Endodermal cell (in vitro differentiated cells): Measurements from ENCODE around the gene TRMO. TPM values are rescaled to one million over a fixed set of nuclear protein-coding genes. Genes with fewer than 3 reads are reported as not detected.

ENCODE experiments used
- DNase-seq: peaks from one replicate; pipeline ENCODE4 v3.0.0-alpha.2; 2017
- H3K27ac ChIP-seq: 2 replicates; pipeline ENCODE4 v1.5.1; 2013; ENCODE audit warnings: mild to moderate bottlenecking, low read depth, low read length, moderate library complexity
- H3K27me3 ChIP-seq: 2 replicates; pipeline ENCODE4 v1.6.1; 2013; ENCODE audit warnings: mild to moderate bottlenecking, low read length, moderate library complexity; ENCODE audit not compliant: insufficient read depth, control insufficient read depth, poor library complexity, severe bottlenecking
- H3K36me3 ChIP-seq: 2 replicates; pipeline ENCODE4 v1.7.0; 2013; ENCODE audit warnings: mild to moderate bottlenecking, low read length, moderate library complexity; ENCODE audit not compliant: control insufficient read depth, insufficient read depth
- H3K4me1 ChIP-seq: one replicate; pipeline ENCODE4 v1.7.0; 2013; ENCODE audit warnings: low read length; ENCODE audit not compliant: control insufficient read depth, insufficient read depth
- H3K4me3 ChIP-seq: 2 replicates; pipeline ENCODE4 v1.5.1; 2013; ENCODE audit warnings: mild to moderate bottlenecking, low read length, moderate library complexity
- H3K9ac ChIP-seq: 2 replicates; pipeline ENCODE4 v1.6.1; 2013; ENCODE audit warnings: mild to moderate bottlenecking, low read length, moderate library complexity; ENCODE audit not compliant: poor library complexity, severe bottlenecking; ENCODE audit errors: extremely low read depth
- H3K9me3 ChIP-seq: 2 replicates; pipeline ENCODE4 v1.6.1; 2013; ENCODE audit warnings: mild to moderate bottlenecking, low read length, moderate library complexity; ENCODE audit not compliant: control insufficient read depth
- H3K27ac Mint-ChIP-seq: 2 replicates; pipeline ENCODE4 v1.8.0; 2020; ENCODE audit warnings: mixed read lengths
- H3K27me3 Mint-ChIP-seq: 2 replicates; pipeline ENCODE4 v1.8.0; 2021; ENCODE audit warnings: mild to moderate bottlenecking, mixed read lengths; ENCODE audit not compliant: insufficient read depth
- H3K36me3 Mint-ChIP-seq: 2 replicates; pipeline ENCODE4 v1.8.0; 2020; ENCODE audit warnings: low read depth, mixed read lengths
- H3K4me1 Mint-ChIP-seq: 2 replicates; pipeline ENCODE4 v1.8.0; 2020; ENCODE audit warnings: mixed read lengths
- H3K4me3 Mint-ChIP-seq: 2 replicates; pipeline ENCODE4 v1.8.0; 2020; ENCODE audit warnings: mild to moderate bottlenecking, moderate library complexity, mixed read lengths
- H3K9me3 Mint-ChIP-seq: 2 replicates; pipeline ENCODE4 v1.8.0; 2020; ENCODE audit warnings: mild to moderate bottlenecking, mixed read lengths
- CTCF ChIP-seq: fragments of 200-600 bp; sonication (generic); conservative IDR thresholded peaks from 2 replicates; pipeline ENCODE4 v1.5.0; 2021; ENCODE audit warnings: antibody characterized with exemption, mild to moderate bottlenecking
- WGBS, 2 experiments: methylation state at CpG; one replicate each; pipeline versions ENCODE4 v1.1.5 to v1.1.7; 2013; ENCODE audit warnings: missing lambda C conversion rate in 2 of 2, mixed read lengths in 1 of 2; ENCODE audit not compliant: insufficient coverage in 1 of 2, insufficient read length in 1 of 2; 5-methylcytosine and 5-hydroxymethylcytosine counted together
- total RNA-seq, 2 donors: library from RNA; stranded (reverse); fragmentation: NEBNext Ultra II Directional in 1 of 2; extraction: Animal tissue kit (Norgen Biotek cat#: 25700) in 1 of 2; gene quantifications; 2 replicates in 1 of 2; 3 replicates in 1 of 2; pipeline ENCODE4 v1.2.1, GENCODE V29; 2021

Gene TRMO
- total RNA-seq, 2 donors from 2014 or later = 4.9 to 7.2 TPM

GRCh38 chr9:97966493-97966892, 44.2 kb upstream of the TRMO start:
- H3K27ac ChIP-seq = no peak overlapping the region
- no peaks in the 10 kb centered on the region for H3K9me3 ChIP-seq
- no peaks in the 10 kb centered on the region for H3K4me1 ChIP-seq
- H3K36me3 Mint-ChIP-seq = no peaks in the 10 kb centered on the region
- H3K4me1 Mint-ChIP-seq = no peaks in the 10 kb centered on the region
- no peak overlapping the region for H3K4me3 ChIP-seq
- H3K27me3 Mint-ChIP-seq = peaks cover 82% of the 10 kb centered on the region
- peaks cover 77% of the 10 kb centered on the region for H3K27me3 ChIP-seq
- no peak overlapping the region for H3K27ac Mint-ChIP-seq
- 33 to 60% methylated on average over 1 of the region's 1 CpG for WGBS, 2 experiments
- H3K4me3 Mint-ChIP-seq = no peak overlapping the region
- H3K9me3 Mint-ChIP-seq = no peaks in the 10 kb centered on the region
- no peaks in the 10 kb centered on the region for H3K36me3 ChIP-seq
- H3K9ac ChIP-seq = no peak overlapping the region
- DNase-seq = peak; percentile 69
- no peak for TF ChIP-seq CTCF

- Histone ChIP-seq H3K27me3 (peaks cover 66% of the 10 kb centered on the region), H3K9ac (no peak overlapping the region), H3K4me3 (no peak overlapping the region), H3K9me3 (no peaks in the 10 kb centered on the region), H3K27ac (no peak overlapping the region), H3K4me1 (no peaks in the 10 kb centered on the region), H3K36me3 (no peaks in the 10 kb centered on the region)
- DNase-seq = no peak
- no peak for TF ChIP-seq CTCF
- H3K27me3 Mint-ChIP-seq = peaks cover 75% of the 10 kb centered on the region
- H3K36me3 Mint-ChIP-seq = no peaks in the 10 kb centered on the region
- H3K4me3 Mint-ChIP-seq = no peak overlapping the region
- no peak overlapping the region for H3K27ac Mint-ChIP-seq
- no peaks in the 10 kb centered on the region for H3K9me3 Mint-ChIP-seq
- no peaks in the 10 kb centered on the region for H3K4me1 Mint-ChIP-seq
Measured at GRCh38 chr9:97964901-97965300, 42.6 kb upstream of the TRMO start.

GRCh38 chr9:97963232-97963631, 40.9 kb upstream of the TRMO start:
- no peak for TF ChIP-seq CTCF
- no peaks in the 10 kb centered on the region for H3K36me3 Mint-ChIP-seq
- no peak overlapping the region for H3K9ac ChIP-seq
- H3K4me3 ChIP-seq = no peak overlapping the region
- WGBS, 2 experiments = 90% methylated on average over 1 of the region's 2 CpGs; no CpG with 5 or more reads in 1 of the 2 experiments
- H3K4me1 ChIP-seq = no peaks in the 10 kb centered on the region
- no peak overlapping the region for H3K4me3 Mint-ChIP-seq
- no peak for DNase-seq
- no peaks in the 10 kb centered on the region for H3K9me3 ChIP-seq
- H3K27ac Mint-ChIP-seq = no peak overlapping the region
- peaks cover 72% of the 10 kb centered on the region for H3K27me3 Mint-ChIP-seq
- no peaks in the 10 kb centered on the region for H3K9me3 Mint-ChIP-seq
- H3K27me3 ChIP-seq = peaks cover 51% of the 10 kb centered on the region
- no peaks in the 10 kb centered on the region for H3K4me1 Mint-ChIP-seq
- no peaks in the 10 kb centered on the region for H3K36me3 ChIP-seq
- no peak overlapping the region for H3K27ac ChIP-seq
